Chondrocyte (in vitro differentiated cells): ENCODE results near the gene PARP12. TPM values are rescaled to one million over a fixed set of nuclear protein-coding genes. Genes with fewer than 3 reads are reported as not detected.

Source experiments
- DNase-seq: peaks from one replicate; pipeline ENCODE4 v3.0.0; 2021; ENCODE audit warnings: mixed read lengths, low spot score
- H3K27ac Mint-ChIP-seq: one replicate; pipeline ENCODE4 v1.8.0; 2021; ENCODE audit warnings: mild to moderate bottlenecking, moderate library complexity, mixed read lengths; ENCODE audit not compliant: unreplicated experiment
- H3K27me3 Mint-ChIP-seq: 2 replicates; pipeline ENCODE4 v1.8.0; 2021; ENCODE audit warnings: low read depth, mixed read lengths
- H3K36me3 Mint-ChIP-seq: 2 replicates; pipeline ENCODE4 v1.8.0; 2021; ENCODE audit warnings: low read depth, mixed read lengths
- H3K4me1 Mint-ChIP-seq: 2 replicates; pipeline ENCODE4 v1.8.0; 2021; ENCODE audit warnings: low read depth, mild to moderate bottlenecking, mixed read lengths
- H3K4me3 Mint-ChIP-seq: one replicate; pipeline ENCODE4 v1.8.0; 2021; ENCODE audit warnings: mild to moderate bottlenecking, moderate library complexity, mixed read lengths; ENCODE audit not compliant: unreplicated experiment
- H3K9me3 Mint-ChIP-seq: 2 replicates; pipeline ENCODE4 v1.8.0; 2021; ENCODE audit warnings: low read depth, mixed read lengths
- total RNA-seq: library from RNA; stranded (reverse); gene quantifications from 3 replicates; pipeline ENCODE4 v1.2.1, GENCODE V29; 2021
- TF ChIP-seq, protein P1 (sequence below): fragments of 200-600 bp; sonication (generic); IDR thresholded peaks from 2 replicates; pipeline ENCODE4 v1.5.0; 2021; ENCODE audit warnings: antibody characterized with exemption, mild to moderate bottlenecking, moderate library complexity

Gene PARP12
- total RNA-seq, 1 donor from 2014 or later = 9.8 TPM

DNA sequence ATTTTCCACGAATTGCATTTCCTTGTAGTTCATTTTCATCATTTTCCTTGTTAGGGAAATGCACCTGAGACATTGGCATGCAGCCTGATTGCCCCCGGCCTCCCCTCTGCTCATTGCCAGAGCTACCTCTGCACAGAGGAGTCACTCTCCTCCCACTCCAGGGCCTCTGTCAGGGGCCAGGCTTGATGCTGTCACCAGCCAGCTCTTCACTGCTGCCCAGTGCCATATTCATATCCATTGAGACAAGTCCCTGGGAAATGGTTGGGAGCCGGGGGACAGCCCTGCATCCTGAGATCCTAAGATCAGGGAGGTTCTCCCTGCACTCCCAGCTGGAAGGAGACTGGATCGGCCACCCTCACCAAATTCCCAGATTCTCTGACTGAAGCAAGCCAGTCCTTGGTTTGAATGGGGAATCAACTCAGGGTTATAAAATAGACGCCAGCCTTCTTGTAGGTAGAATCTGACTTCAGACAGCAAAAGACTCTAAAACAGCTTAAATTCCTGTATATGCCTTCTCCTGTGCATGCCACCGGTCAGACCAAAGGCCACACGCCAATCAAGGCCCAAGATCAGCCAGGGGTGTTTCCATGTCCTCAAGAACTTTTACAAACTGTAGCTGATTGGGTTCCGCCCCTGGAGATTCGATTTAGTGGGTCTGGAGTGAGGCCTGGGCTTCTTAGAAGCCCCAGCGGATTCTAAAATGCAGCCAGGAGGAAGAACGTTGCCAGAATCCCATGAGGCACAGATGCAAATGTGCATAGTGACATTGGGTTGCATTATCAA lies 86.5 kb downstream of the PARP12 start:
- no peaks in the 10 kb centered on the region for H3K9me3 Mint-ChIP-seq
- no peaks in the 10 kb centered on the region for H3K36me3 Mint-ChIP-seq
- TF ChIP-seq, protein P1, sequence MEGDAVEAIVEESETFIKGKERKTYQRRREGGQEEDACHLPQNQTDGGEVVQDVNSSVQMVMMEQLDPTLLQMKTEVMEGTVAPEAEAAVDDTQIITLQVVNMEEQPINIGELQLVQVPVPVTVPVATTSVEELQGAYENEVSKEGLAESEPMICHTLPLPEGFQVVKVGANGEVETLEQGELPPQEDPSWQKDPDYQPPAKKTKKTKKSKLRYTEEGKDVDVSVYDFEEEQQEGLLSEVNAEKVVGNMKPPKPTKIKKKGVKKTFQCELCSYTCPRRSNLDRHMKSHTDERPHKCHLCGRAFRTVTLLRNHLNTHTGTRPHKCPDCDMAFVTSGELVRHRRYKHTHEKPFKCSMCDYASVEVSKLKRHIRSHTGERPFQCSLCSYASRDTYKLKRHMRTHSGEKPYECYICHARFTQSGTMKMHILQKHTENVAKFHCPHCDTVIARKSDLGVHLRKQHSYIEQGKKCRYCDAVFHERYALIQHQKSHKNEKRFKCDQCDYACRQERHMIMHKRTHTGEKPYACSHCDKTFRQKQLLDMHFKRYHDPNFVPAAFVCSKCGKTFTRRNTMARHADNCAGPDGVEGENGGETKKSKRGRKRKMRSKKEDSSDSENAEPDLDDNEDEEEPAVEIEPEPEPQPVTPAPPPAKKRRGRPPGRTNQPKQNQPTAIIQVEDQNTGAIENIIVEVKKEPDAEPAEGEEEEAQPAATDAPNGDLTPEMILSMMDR = no peak
- H3K27me3 Mint-ChIP-seq = peaks cover 14% of the 10 kb centered on the region
- no peak overlapping the region for H3K4me3 Mint-ChIP-seq
- DNase-seq = peak; percentile 56
- no peak overlapping the region for H3K27ac Mint-ChIP-seq
- peaks cover 3% of the 10 kb centered on the region for H3K4me1 Mint-ChIP-seq

DNA sequence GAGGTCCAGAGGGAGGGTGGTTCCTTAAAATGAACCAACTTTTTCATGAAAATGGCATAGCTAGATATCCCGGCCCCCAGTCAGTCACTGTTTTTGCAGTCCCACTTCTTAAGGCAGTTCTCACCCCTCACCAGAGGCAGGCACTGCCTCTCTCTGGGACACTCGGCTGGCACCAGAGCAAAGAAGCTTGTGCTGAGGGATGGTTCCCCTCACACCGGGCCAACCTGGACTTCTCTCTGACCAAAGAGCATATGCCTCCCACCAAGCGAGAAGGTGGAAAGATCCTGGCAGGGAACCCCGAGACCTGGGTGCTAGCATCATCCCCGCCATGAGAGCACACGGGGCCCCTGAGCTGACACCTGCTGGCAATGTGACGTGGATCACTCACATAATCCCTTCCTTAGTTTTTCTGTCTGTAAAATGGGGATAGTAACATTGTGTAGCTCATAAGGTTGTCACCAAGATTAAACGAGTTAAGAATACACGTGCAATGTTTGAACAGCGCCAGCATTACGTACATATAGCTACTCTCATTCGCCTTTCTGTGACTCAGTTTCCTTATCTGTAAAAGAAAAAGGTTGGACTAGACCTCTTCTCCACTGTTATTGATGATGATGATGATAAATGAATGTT lies 88.5 kb downstream of the PARP12 start:
- Mint-ChIP-seq H3K27ac (no peak overlapping the region), H3K9me3 (no peaks in the 10 kb centered on the region), H3K4me1 (no peaks in the 10 kb centered on the region), H3K27me3 (peaks cover 19% of the 10 kb centered on the region), H3K36me3 (peaks cover 1% of the 10 kb centered on the region), H3K4me3 (no peak overlapping the region)
- TF ChIP-seq, protein P1 = no peak
- DNase-seq = peak; percentile 53

Other genes starting within 250 kb of the PARP12 start
- 2.4 to 4.7 TPM (median 2.5 TPM) in 3 replicates for gene TBXAS1, start 233.7 kb downstream of the PARP12 start, total RNA-seq
- gene KDM7A, start 114.0 kb upstream of the PARP12 start, total RNA-seq = 5.8 to 10.5 TPM (median 7.6 TPM) in 3 replicates